Measurements from ENCODE around the gene PIK3CA. TPM values are rescaled to one million over a fixed set of nuclear protein-coding genes. Genes with fewer than 3 reads are reported as not detected.
"Not testable (repeated sequence)": the region's sequence is repeated elsewhere in the genome, so short reads cannot be mapped to it uniquely, and the experiment has no call there.

Gene PIK3CA
- total RNA-seq, 1 donor from 2014 or later = 17.6 TPM

GRCh38 chr3:179247289-179248015, 99.3 kb downstream of the PIK3CA start:
- Mint-ChIP-seq H3K36me3 (peaks cover 15% of the 10 kb centered on the region), H3K4me1 (ENCODE audit: unreplicated experiment) (no peaks in the 10 kb centered on the region), H3K27ac (no peak overlapping the region), H3K9me3 (no peaks in the 10 kb centered on the region), H3K27me3 (no peaks in the 10 kb centered on the region), H3K4me3 (no peak overlapping the region)
- DNase-seq (ENCODE audit: extremely low spot score, unreplicated experiment) = no peak
- no peak for TF ChIP-seq CTCF (conservative IDR thresholded peaks at IDR 0.05)

- no peak for DNase-seq (ENCODE audit: extremely low spot score, unreplicated experiment)
- no peak for TF ChIP-seq CTCF (conservative IDR thresholded peaks at IDR 0.05)
- no peaks in the 10 kb centered on the region for H3K4me1 Mint-ChIP-seq (ENCODE audit: unreplicated experiment)
- no peak within 1 kb of the TSS for H3K27ac Mint-ChIP-seq
- no peak within 1 kb of the TSS for H3K4me3 Mint-ChIP-seq
- H3K36me3 Mint-ChIP-seq = peaks cover 19% of the 10 kb centered on the region
- H3K27me3 Mint-ChIP-seq = no peaks in the 10 kb centered on the region
- no peaks in the 10 kb centered on the region for H3K9me3 Mint-ChIP-seq
Measured at GRCh38 chr3:179250803-179251476, 102.8 kb downstream of the PIK3CA start, which contains the start of gene KCNMB3. TSS of gene KCNMB3 (minus strand) at chr3:179251114. CDS start at chr3:179250990, 124 bp downstream.

- Mint-ChIP-seq H3K4me1 (ENCODE audit: unreplicated experiment) (no peaks in the 10 kb centered on the region), H3K4me3 (no peak overlapping the region), H3K9me3 (peaks cover 20% of the 10 kb centered on the region), H3K36me3 (peaks cover 11% of the 10 kb centered on the region), H3K27me3 (no peaks in the 10 kb centered on the region), H3K27ac (no peak overlapping the region)
- no peak for DNase-seq (ENCODE audit: extremely low spot score, unreplicated experiment)
- no peak for TF ChIP-seq CTCF (conservative IDR thresholded peaks at IDR 0.05)
Measured at GRCh38 chr3:179256813-179257212, 108.7 kb downstream of the PIK3CA start.

GRCh38 chr3:179257742-179258141, 109.6 kb downstream of the PIK3CA start:
- Mint-ChIP-seq H3K9me3 (peaks cover 20% of the 10 kb centered on the region), H3K36me3 (peaks cover 11% of the 10 kb centered on the region)
- H3K27ac Mint-ChIP-seq; H3K27me3 Mint-ChIP-seq; DNase-seq (ENCODE audit: extremely low spot score, unreplicated experiment); H3K4me3 Mint-ChIP-seq; H3K4me1 Mint-ChIP-seq (ENCODE audit: unreplicated experiment): not testable (repeated sequence)

- no peak for TF ChIP-seq CTCF (conservative IDR thresholded peaks at IDR 0.05)
- Mint-ChIP-seq H3K4me3 (no peak overlapping the region), H3K4me1 (ENCODE audit: unreplicated experiment) (no peaks in the 10 kb centered on the region), H3K36me3 (peaks cover 11% of the 10 kb centered on the region), H3K27ac (no peak overlapping the region), H3K27me3 (no peaks in the 10 kb centered on the region), H3K9me3 (peaks cover 20% of the 10 kb centered on the region)
- DNase-seq (ENCODE audit: extremely low spot score, unreplicated experiment) = no peak
Measured at GRCh38 chr3:179258820-179259219, 110.7 kb downstream of the PIK3CA start.

- H3K9me3 Mint-ChIP-seq = peaks cover 20% of the 10 kb centered on the region
- H3K4me3 Mint-ChIP-seq = peak overlapping the region; percentile 79
- H3K27ac Mint-ChIP-seq; DNase-seq (ENCODE audit: extremely low spot score, unreplicated experiment); H3K4me1 Mint-ChIP-seq (ENCODE audit: unreplicated experiment); H3K27me3 Mint-ChIP-seq: not testable (repeated sequence)
- H3K36me3 Mint-ChIP-seq = peaks cover 11% of the 10 kb centered on the region
Measured at GRCh38 chr3:179259959-179260756, 112.0 kb downstream of the PIK3CA start.

Data from type B pancreatic cell (in vitro differentiated cells).